AG09309 (cell line): ENCODE measurements around the gene UBFD1.
"Not testable (repeated sequence)": the region's sequence is repeated elsewhere in the genome, so short reads cannot be mapped to it uniquely, and the experiment has no call there.

Experiments
- DNase-seq: peaks from one replicate; pipeline ENCODE4 v3.0.0-alpha.2; 2010; ENCODE audit warnings: low read depth
- H3K4me3 ChIP-seq: 2 replicates; pipeline ENCODE4 v1.5.1; 2011; ENCODE audit warnings: mild to moderate bottlenecking, low read depth, low read length, moderate library complexity; ENCODE audit not compliant: control insufficient read depth
- TF ChIP-seq, protein P1 (sequence below): IDR thresholded peaks from 2 replicates; pipeline ENCODE4 v1.5.1; 2011; ENCODE audit warnings: mild to moderate bottlenecking, low read depth, low read length, inconsistent platforms; ENCODE audit not compliant: insufficient read depth, control insufficient read depth; ENCODE audit errors: missing control alignments

The UBFD1 gene

DNA sequence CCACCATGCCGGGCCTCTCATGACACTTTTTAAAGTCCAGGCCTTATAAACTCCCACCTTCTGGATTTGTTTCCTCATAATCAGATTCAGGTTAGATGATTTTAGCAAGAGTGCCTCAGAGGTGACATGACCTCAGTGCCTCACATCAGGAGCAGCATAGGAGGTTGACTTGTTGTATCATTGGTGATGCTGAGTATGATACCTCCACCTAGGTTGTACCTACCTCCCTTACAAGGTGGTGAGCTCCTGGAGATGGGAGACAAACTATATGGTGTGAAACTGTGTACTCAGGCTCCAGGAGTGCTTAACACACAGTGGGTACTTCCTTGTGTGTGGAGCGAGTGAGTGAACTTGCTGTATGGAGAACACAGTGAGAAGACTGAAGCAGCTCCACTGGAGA is 20.0 kb downstream of the UBFD1 start:
- TF ChIP-seq, protein P1, sequence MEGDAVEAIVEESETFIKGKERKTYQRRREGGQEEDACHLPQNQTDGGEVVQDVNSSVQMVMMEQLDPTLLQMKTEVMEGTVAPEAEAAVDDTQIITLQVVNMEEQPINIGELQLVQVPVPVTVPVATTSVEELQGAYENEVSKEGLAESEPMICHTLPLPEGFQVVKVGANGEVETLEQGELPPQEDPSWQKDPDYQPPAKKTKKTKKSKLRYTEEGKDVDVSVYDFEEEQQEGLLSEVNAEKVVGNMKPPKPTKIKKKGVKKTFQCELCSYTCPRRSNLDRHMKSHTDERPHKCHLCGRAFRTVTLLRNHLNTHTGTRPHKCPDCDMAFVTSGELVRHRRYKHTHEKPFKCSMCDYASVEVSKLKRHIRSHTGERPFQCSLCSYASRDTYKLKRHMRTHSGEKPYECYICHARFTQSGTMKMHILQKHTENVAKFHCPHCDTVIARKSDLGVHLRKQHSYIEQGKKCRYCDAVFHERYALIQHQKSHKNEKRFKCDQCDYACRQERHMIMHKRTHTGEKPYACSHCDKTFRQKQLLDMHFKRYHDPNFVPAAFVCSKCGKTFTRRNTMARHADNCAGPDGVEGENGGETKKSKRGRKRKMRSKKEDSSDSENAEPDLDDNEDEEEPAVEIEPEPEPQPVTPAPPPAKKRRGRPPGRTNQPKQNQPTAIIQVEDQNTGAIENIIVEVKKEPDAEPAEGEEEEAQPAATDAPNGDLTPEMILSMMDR, result no peak
- no peak overlapping the region for H3K4me3 ChIP-seq
- no peak for DNase-seq

- no peak for DNase-seq
- no peak overlapping the region for H3K4me3 ChIP-seq
- TF ChIP-seq, protein P1, result no peak
Measured at GRCh38 chr16:23578101-23578830, 20.7 kb downstream of the UBFD1 start.

DNA sequence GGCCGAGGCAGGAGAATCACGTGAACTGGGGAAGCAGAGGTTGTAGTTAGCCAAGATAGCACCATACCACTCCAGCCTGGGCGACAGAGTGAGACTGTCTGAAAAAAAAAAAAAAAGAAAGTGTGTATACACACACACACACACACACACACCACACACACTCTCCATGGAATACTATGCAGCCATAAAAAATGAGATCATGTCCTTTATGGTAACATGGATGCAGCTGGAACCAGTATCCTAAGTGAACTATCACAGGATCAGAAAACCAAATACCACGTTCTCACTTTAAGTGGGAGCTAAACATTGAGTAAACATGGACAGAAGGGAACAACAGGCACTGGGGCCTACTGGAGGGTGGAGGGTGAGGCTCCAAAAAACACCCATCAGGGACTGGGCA is 21.8 kb downstream of the UBFD1 start:
- TF ChIP-seq, protein P1, result no peak
- H3K4me3 ChIP-seq, result no peak overlapping the region
- no peak for DNase-seq

- no peak for DNase-seq
- H3K4me3 ChIP-seq, result no peak overlapping the region
- TF ChIP-seq, protein P1, result no peak
Measured at GRCh38 chr16:23580391-23580790, 22.9 kb downstream of the UBFD1 start.

- no peak for DNase-seq
- TF ChIP-seq, protein P1, result no peak
- H3K4me3 ChIP-seq, result no peak overlapping the region
Measured at GRCh38 chr16:23581764-23582163, 24.2 kb downstream of the UBFD1 start.

DNA sequence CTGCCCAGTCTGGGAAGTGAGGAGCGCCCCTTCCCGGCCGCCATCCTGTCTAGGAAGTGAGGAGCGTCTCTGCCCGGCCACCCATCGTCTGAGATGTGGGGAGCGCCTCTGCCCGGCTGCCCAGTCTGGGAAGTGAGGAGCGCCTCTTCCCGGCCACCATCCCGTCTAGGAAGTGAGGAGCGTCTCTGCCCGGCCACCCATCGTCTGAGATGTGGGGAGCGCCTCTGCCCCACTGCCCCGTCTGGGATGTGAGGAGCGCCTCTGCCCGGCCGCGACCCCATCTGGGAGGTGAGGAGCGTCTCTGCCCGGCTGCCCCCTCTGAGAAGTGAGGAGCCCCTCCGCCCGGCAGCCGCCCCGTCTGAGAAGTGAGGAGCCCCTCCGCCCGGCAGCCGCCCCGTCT is 25.7 kb downstream of the UBFD1 start:
- H3K4me3 ChIP-seq, DNase-seq: not testable (repeated sequence)

DNA sequence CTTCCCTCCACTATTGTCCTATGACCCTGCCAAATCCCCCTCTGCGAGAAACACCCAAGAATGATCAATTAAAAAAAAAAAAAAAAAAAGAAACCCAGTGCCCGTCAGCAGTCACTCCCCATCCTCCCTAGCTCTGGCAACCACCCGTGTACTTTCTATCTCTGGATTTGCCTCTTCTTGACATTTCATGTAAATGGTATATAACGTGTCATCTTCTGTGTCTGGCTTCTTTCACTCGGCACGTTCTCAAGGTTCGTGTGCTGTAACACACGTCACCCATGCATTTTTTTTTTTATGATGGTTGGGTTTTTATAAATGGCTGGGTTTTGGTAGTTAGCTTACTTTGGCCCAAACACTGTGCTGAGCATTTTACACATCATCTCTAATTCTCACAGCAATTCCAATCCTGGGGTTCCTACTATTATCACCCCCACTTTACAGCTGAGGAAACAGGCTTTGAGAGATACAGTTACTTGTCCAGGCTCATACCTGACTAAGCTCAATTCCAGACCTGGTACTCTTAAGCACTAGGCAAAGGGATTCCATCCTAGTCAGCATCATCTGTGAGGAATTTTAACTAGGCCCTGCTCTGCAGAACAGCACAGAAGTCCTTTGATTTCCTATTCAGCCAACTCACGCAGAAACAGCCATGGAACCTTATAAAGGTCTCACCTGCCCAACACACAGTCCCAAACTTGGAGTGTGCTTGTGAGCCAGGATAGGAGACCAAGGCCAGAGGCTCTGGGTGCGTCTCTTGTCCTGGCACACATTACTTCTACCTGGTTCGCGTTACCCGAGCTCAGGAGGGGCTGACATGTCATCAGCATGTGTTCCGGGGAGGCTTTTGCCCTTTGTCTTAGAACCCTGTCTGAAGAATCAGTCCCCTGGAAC is 26.9 kb downstream of the UBFD1 start:
- no peak overlapping the region for H3K4me3 ChIP-seq
- TF ChIP-seq, protein P1, result no peak
- no peak for DNase-seq
